ENCODE results near the gene PSMD11.

PSMD11 gene

DNA sequence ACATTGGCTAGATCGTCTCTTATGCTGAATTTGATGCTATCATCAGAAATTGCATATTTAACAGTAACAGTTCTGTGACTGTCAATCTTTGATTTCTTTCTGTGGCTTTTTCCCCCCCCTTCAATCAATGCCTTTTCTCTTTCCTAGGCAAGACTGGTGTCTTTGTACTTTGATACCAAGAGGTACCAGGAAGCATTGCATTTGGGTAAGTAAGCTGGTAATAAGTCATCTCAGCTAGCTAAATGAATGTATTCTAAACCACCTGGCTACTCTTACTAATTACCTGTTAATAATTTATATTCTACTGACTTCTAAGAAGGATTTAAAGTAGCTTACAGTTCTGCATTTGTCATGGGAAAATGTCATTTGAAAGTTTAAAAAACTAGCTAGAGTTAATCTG lies 20.1 kb downstream of the PSMD11 start:
- DNase-seq (ENCODE audit: low read depth in 2 of 2) = no peak

DNA sequence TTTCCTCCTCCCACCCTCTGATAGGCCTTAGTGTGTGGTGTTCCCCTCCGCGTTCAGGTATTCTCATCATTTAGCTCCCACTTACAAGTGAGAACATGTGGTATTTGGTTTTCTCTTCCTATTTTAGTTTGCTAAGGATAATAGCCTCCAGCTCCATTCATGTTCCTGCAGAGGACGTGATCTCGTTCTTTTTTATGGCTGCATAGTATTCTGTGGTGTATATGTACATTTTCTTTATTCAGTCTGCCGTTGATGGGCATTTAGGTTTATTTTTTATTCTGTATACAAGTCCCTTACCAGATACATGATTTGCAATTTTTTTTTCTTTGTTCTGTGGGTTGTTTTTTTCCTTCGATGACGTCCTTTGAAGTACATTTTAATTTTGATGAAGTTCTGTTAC lies 23.6 kb downstream of the PSMD11 start:
- DNase-seq (ENCODE audit: low read depth in 2 of 2) = no peak

DNA sequence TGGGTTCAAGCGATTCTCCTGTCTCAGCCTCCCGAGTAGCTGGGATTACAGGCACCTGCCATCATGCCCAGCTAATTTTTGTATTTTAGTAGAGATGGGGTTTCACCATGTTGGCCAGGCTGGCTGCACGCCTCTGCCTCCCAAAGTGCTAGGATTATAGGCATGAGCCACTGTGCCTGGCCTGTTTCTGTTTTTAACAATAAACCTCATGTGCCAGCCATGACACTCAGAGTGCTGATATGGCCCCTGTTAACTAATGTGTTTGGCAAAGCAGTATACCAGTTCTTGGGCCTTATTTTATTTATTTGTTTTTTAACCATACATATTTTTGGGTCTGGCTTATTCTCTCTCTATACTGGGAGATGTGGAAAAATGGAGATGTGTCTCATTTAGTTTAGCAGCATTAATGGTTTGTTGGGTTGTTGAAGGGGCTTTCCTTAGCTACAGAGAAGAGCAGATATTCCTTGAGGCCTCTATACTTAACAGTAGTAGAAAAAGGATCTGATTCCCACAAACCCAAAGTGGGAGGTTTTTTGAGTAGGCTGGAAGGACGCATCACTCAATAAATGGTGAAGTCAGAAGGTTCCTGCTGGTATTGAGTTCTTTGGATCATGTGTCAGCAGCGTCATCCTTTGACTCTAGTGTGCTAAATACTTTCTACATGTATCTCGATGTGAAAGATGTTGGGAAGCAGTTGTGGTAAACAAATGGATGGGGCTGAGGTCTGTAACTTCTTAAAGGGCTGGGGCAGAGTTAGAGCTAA lies 26.3 kb downstream of the PSMD11 start:
- no peak for DNase-seq (ENCODE audit: low read depth in 2 of 2)

DNA sequence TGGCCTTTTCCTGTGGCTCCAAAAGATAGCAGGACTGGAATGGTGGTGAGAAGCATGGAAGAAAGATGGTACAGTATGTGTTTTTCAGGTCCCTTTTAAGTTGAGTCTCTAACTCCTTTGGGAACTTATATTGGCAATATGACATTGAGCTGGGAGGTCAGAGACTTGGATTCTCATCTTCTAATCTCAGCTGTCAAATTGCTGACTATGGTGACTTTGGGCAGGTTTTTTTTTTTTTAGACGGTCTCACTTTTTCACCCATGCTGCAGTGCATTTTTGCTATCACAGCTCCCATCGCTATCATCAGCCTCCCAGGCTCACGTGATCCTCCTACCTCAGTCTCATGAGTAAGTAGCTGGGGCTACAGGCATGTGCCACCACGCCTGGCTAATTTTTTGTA lies 27.3 kb downstream of the PSMD11 start:
- no peak for DNase-seq (ENCODE audit: low read depth in 2 of 2)

DNA sequence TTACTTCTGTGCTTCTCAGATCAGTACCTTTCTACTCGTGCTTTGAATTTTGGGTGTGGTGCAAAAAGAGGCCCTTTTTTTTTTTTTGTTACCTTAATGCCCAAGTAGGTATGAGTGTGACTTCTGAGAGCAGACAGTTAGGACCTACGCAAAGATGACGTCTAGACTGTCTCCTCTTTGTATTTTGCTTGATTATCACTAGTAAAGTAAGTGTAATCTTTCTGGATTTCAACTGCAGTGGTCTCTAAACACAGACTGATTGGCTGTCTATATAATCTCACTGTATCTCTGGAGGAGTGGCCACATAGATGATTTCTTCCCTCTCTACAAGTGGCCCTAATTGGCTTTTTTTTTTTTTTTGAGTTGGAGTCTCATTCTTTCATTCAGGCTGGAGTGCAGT lies 30.9 kb downstream of the PSMD11 start:
- no peak for DNase-seq (ENCODE audit: low read depth in 2 of 2)

DNA sequence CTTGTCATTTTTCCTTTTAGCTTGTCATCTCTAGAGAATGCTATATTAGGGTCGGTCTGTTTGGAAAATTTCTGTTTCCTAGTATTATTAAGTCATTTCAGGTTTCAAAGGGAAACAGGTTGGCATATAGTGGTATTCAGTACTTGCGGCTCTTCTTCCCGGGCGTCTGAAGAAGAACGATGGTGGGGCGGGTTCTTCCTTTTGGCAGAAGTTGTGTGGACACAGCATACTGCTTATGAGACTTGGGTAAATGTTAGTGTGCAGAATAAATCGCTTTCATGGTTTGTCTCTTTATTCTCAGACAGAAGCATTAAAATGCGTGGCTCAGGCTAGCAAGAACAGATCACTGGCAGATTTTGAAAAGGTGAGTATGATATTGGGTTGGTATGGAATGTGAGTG lies 32.9 kb downstream of the PSMD11 start:
- no peak for DNase-seq (ENCODE audit: low read depth in 2 of 2)

DNA sequence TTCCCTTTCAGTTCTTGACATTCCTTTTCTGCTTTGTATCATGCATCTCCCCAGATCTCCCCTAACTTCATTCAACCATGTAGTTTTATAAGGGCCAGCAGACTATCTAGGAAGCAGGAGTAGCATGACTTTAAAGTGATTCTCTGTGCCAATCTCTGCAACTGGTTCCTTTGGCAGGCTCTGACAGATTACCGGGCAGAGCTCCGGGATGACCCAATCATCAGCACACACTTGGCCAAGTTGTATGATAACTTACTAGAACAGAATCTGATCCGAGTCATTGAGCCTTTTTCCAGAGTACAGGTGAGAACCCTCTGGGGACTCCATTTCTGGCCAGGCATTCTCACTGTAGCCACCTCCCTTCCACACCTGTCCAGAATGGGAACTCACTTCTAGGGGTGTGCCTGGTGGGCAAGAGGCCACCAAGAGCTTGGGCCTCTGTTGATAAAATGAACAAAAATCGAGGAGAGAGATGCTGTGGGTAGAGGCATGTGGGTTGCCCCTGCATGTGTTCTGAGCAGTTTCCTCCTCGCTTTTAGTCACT lies 34.8 kb downstream of the PSMD11 start:
- DNase-seq (ENCODE audit: low read depth in 2 of 2) = no peak

DNA sequence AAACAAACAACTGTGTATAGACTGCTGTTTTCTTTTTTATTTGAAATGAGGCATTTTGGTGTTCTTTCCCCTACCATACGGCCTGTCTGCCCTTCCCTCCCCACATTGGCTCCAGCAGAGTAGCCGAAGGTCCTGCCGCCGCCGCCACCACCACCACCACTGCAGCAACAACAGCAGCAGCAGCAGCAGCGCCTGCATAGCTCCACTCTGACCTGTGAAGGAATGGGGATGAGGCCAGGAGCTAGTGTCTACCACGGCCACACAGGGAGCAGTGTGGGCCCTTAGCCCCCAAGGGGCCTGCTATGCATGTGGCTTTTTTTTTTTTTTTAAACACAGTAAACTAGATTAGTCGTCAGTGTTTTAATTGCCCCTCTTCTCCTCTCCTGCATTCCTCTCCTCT lies 36.9 kb downstream of the PSMD11 start:
- no peak for DNase-seq (ENCODE audit: low read depth in 2 of 2)

DNA sequence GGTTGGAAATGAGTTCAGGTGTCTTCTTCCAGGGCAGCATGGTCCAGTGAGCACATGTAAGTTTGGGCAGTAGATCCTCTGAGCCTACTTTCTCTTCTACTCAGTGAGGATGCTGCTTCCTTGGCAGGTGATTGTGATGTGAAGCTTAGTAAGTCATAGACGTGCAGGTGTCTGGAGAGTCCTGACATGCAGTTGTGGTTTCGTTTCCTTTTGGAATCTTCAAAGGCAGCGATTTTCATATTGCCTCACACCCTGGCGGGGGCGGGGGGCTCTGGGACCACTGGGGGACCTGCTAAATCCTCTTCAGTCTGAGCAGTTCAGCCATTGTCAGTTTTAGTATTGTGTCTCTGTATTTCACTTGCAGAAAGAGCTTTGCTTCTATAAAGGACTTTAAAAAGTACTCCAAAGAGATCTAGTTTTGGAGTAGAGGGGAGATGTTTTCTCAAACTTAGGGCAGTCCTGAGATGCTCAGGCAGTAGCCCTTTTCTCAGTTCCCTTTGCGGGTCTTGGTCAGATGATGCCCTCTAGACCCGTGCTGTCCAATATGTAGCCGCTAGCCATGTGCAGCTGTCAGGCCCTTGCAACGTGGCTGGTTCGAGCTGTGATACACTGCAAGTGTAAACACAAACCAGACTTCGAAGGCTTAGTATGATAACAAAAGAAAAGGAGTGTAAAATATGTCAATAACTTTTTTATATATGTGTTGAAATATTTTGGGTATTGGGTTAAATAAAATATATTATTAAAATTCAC lies 38.4 kb downstream of the PSMD11 start:
- DNase-seq (ENCODE audit: low read depth in 2 of 2) = no peak

DNA sequence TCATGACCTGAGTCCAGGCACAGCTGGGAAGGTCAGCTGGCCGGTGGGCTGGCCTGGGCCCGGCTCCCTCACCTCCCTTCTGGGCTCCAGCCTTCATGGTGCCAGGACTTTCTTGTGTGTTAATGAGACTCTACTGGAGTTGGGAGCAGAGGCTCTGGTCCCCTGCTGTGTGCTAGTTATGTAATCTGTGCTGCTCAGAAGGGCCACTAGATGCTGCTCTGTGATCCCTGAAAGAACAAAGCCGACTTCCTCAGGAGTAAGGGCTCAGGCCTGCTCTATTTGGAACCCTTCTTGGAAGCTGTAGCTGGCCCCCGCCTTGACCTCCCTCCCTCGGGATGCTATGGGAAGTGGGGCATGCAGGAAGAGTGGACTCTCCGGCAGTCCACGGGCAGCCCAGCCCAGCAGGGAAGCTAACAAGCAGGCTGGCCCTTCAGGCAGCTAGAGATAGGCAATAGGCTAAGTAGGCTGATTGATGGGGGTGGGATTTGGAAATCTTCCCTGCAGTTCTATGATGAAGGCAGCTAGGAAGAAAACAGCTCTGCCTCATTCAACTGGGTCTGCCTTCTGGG lies 39.2 kb downstream of the PSMD11 start:
- DNase-seq (ENCODE audit: low read depth in 2 of 2) = no peak

DNA sequence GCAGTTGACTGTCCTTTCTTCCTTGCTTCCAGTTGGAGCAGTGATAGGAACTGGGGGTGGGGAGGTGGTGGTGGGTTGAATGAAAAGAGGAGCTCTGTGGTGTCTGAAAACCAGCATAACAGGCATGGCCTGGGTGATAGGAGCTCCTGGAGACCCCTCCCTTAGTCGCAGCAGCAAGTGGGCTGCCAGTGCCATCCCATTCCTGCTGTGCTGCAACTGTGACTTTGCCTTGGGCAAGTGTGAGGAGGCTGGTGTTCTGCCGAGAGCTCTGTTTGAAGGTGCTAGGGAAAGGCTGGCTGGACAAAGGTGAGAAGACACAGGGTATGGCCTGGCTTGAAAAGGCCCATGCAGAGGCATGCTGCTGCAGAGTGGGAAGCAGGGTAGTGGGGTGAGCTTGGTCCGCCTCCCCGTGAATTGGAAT lies 39.7 kb downstream of the PSMD11 start:
- DNase-seq (ENCODE audit: low read depth in 2 of 2) = no peak

DNA sequence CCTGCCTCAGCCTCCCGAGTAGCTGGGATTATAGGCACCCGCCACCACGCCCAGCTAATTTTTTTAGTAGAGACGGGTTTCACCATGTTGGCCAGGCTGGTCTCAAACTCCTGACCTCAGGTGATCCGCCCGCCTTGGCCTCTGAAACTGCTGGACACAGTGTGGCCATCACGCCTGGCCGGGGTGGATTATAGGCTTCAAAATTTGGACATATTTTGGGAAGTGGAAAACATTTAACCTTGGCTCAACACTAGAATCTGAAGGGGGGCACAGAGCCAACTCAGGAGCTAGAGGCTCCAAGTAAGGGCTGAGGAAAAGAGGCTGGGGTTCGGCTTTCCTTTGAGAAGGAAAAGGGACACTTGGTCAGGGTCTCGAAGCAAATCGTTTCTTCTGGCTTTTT lies 40.3 kb downstream of the PSMD11 start:
- no peak for DNase-seq (ENCODE audit: low read depth in 2 of 2)

DNA sequence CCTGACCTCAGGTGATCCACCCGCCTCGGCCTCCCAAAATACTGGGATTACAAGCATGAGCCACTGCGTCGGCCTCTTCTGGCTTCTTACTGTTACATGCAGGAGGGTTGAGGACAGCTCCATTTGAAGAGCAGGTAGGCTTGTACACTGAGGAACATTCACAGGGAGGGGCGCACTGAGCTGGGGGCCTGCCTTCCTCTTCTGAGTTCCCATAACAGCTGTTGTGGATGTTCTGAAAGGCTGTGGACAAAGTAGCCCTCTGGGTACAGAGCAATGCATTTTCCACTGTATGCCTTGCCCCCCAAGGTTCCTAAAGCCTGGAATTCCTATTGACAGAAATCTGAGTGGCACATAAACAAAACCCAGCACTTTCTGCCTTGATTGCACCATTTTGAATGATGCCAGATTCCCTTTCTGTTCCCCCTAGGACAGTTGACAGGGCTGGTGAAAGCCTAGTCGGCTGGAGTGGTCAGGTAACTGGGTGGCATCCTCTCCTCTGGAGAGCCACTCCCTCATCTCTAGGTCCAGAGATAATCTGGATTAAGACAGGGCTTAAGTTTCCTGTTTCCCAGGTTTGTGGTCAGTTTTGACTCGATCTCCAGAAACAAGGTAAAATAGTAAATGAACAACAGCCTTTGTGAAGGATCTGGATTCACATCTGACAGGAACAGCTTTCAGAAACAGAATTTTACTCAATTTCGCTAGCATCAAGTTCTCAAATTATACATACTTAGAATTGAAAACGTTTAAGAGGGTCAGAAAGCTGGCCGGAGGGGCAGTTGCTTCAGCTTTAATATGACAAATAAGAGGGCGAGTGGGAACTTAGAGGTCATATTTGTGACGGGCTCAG lies 41.2 kb downstream of the PSMD11 start:
- no peak for DNase-seq (ENCODE audit: low read depth in 2 of 2)

DNA sequence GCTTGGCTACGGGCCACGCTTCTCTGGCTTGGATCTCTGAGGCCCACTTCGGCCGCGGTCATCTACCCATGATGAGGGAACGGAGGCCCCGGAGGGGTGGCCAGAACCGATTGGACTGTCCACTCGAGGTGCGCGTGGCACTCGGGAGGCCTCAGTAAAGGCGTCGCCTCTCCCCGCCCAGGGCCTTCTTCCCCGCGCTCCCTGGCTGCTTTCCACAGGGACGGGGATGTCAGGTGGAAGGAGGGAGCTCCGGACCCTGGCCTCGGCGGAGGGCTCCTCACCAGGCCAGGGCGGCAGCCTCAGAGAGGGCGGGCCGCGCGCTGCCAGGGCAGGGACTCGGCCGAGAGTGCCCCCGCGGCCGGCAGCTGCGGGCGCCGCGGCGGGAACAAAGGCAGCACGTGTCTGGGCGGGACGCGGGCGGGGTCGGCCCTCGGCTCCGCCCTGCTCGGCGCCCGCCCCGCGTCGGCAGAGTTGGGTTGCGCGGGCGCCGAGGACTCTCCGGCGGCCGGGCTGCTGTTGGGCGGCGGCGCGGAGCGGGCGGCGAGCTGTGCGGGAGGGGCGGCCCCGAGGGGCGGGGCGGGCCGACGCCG lies 41.9 kb downstream of the PSMD11 start:
- peak; percentile 37 to 38 for DNase-seq (ENCODE audit: low read depth in 2 of 2)

DNA sequence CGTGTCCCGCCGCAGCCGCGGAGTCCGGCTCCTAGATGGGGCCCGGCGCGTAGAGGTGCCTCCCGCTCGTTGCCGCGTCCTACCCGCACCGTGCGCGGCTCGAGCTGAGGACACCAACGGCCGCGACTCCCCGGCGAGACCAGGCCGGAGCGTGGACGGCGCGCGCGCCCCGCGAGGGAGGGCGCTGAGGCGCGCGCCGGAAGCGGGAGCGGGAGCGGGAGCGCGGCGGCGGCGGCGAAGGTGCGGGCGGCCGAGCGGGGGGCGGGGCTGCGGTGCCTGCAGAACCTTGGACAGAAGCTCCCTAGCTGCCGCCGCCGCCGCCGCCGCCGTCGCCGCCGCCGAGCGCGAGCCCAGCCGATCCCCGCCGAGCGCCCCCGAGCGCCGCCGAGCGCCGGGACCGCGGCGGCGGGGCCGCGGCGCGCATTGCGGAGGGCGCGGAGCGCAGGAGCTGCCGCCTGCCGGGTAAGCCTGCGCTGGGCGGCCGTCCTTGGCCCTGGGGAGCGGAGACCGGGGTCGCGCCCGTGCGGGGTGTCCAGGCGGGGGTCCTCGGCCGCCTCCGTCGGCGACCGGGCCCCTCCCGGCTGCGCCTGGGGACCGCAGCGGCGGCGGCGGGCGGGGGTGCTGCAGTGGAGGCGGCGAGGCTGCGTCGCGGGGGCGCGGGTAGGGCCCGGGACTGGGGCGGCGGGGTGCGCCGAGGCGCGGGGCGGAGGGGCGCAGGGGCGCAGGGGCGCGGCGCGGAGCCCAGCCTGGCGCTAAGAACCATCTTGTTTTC lies 42.6 kb downstream of the PSMD11 start, which contains the start of gene CDK5R1:
TSS of gene CDK5R1 (plus strand) at position 293 of the 772 bp plus-strand sequence. CDS start 628 bp downstream, outside the sequence.
- DNase-seq (ENCODE audit: low read depth in 2 of 2) = peak in 1 of 2 donors; percentile 33

DNA sequence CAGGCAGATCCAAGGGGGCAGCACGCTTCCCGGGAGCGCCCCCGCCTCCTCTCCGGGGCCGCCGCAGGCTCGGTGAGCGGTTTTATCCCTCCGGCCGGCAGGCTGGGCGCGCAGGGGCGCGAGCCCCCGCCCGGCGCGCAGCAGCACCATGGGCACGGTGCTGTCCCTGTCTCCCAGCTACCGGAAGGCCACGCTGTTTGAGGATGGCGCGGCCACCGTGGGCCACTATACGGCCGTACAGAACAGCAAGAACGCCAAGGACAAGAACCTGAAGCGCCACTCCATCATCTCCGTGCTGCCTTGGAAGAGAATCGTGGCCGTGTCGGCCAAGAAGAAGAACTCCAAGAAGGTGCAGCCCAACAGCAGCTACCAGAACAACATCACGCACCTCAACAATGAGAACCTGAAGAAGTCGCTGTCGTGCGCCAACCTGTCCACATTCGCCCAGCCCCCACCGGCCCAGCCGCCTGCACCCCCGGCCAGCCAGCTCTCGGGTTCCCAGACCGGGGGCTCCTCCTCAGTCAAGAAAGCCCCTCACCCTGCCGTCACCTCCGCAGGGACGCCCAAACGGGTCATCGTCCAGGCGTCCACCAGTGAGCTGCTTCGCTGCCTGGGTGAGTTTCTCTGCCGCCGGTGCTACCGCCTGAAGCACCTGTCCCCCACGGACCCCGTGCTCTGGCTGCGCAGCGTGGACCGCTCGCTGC lies 43.3 kb downstream of the PSMD11 start:
- no peak for DNase-seq (ENCODE audit: low read depth in 2 of 2)

DNA sequence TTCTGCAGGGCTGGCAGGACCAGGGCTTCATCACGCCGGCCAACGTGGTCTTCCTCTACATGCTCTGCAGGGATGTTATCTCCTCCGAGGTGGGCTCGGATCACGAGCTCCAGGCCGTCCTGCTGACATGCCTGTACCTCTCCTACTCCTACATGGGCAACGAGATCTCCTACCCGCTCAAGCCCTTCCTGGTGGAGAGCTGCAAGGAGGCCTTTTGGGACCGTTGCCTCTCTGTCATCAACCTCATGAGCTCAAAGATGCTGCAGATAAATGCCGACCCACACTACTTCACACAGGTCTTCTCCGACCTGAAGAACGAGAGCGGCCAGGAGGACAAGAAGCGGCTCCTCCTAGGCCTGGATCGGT lies 43.9 kb downstream of the PSMD11 start:
- no peak for DNase-seq (ENCODE audit: low read depth in 2 of 2)

DNA sequence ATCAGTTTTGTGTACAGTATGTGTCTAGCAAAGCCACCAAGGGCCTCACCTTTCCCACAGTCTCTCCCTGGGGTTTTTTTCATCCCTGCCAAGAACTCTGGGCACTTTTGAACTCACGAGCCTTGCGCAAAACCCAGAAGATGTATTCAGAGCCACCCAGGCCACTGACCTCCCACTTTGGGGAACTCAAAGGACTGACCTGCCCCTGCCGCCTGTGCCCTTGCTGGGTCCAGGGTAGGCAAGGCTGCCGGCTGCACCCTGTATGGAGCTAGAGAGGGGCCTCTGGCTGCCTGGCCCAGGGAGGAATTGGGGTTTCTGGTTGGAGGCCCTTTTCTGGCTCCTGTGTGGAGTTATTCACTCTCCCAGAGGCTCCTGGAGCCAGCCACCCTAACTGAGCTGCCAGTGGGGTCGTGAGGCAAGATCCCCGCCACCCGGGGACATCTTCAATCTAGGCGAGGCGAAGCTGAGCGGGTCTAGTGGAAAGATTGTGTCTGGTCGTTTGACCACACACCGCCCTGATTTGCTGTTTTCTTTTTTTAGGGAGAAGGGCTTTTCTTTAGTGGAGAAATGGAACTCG lies 44.4 kb downstream of the PSMD11 start:
- no peak for DNase-seq (ENCODE audit: low read depth in 2 of 2)

DNA sequence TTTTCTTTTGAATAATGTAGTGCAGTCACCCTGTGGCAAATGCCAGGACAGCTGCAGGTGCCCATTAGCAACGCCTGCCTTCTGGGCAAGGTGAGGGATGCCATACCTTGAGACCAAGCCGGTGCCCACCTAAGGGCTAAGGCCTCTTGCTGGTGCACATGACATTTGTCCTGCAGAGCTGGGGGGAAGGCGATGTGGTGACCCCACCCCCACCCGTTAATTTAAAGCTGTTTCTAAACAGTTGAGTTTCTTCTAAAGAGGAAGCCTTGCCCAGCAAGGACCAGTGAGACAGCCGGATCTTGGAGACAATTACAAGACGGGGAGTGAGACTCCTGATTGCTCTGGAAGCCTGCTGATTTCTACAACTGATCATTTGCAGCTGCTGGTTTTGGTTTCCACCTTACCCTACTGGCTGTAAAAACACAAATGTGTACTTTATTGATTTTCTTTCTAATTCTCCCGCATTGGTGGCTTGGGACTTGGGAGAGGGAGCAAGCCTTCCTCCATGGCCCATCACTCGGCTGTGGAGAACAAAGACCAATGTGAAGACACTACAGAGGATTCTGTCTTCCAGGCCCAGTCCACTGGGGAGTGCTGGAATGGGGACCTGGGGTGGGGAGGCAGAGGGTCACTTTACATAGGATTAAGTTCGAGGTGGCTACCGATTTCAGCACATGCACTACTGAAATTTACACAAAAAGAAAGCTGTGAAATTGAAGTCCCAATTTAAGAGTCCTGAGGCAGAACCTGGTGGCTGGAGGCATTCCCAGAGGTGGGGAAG lies 45.2 kb downstream of the PSMD11 start:
- DNase-seq (ENCODE audit: low read depth in 2 of 2) = no peak

Data from activated CD8-positive, alpha-beta memory T cell treated with anti-CD3 and anti-CD28 coated beads for 4 hours (primary cell).